Measurements from ENCODE around the gene PRAMEF4.
"Not testable (repeated sequence)": the region's sequence is repeated elsewhere in the genome, so short reads cannot be mapped to it uniquely, and the experiment has no call there.

PRAMEF4 gene

DNA sequence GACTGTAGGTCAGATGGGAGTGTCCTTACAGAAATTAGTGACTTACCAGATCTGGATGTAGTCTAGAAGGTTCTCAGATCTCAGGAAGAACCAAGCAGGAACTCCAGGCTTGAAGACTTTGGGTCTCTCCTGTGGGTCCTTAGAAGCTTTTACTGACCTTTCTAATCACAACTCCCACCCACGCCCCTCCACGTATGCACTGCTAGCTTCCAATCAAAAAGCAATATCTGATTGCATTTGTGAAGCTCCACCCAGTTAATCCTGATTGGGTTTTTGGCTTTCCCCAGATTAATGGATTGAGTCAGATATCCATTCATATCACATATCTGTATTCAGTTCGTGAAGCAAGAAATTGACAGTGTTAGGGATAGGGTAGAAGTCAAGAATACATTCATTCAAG, at the start of gene PRAMEF4:
TSS of gene PRAMEF4 (minus strand) at position 101 of the 400 bp plus-strand sequence. CDS start 2,807 bp downstream, outside the sequence.
- DNase-seq = not testable (repeated sequence)

- DNase-seq = not testable (repeated sequence)
Measured at GRCh38 chr1:12924368-12924767, 38.4 kb upstream of the PRAMEF4 start.

GRCh38 chr1:12921749-12922148, 35.7 kb upstream of the PRAMEF4 start:
- DNase-seq = not testable (repeated sequence)

DNA sequence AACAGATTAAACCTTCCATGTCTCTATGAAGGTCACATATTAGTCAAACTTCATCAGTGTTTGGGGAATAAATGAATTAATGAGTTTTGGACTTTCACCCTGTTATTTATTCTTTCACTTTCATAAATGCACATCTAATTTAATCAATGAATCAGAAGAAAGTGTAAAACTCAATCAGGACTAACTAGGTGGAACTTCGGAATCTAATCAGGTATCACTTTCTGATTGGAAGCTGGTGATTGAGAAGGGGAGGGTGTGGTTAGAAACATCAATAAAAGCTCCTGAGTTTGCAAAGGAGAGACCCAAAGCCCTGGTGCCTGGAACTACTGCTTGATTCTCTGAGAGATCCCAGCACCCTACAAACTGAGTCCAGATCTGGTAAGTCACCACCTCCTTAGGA, 30.3 kb upstream of the PRAMEF4 start, which contains the start of gene PRAMEF7:
TSS of gene PRAMEF7 (plus strand) at position 301 of the 400 bp plus-strand sequence. CDS start 1,083 bp downstream, outside the sequence.
- not testable (repeated sequence) for DNase-seq

GRCh38 chr1:12903793-12904572, 18.0 kb upstream of the PRAMEF4 start:
- not testable (repeated sequence) for DNase-seq

- not testable (repeated sequence) for DNase-seq
Measured at GRCh38 chr1:12899186-12899585, 13.2 kb upstream of the PRAMEF4 start.

- DNase-seq = not testable (repeated sequence)
Measured at GRCh38 chr1:12898170-12898569, 12.2 kb upstream of the PRAMEF4 start, which contains the start of gene PRAMEF10. TSS of gene PRAMEF10 (minus strand) at chr1:12898270. CDS start at chr1:12895847, 2,423 bp downstream.

- DNase-seq = not testable (repeated sequence)
Measured at GRCh38 chr1:12878453-12878852, 7.5 kb downstream of the PRAMEF4 start.

- not testable (repeated sequence) for DNase-seq
Measured at GRCh38 chr1:12863131-12863880, 22.7 kb downstream of the PRAMEF4 start.

DNA sequence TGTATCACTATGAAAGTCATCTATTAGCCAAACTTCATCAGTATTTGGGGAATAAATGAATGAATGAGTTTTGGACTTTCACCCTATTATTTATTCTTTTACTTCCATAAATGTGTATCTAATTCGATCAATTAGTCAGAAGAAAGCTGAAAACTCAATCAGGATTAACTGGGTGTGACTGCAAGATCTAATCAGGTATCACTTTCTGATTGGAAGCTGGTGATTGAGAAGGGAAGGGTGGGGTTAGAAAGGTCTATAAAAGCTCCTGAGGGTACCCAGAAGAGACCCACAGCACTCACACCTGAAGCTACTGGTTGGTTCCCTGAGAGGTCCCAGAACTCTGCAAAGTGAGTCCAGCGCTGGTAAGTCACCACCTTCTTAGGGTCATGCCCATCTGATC, 29.2 kb downstream of the PRAMEF4 start, which contains the start of gene PRAMEF2:
TSS of gene PRAMEF2 (plus strand) at position 301 of the 400 bp plus-strand sequence. CDS start 1,924 bp downstream, outside the sequence.
- not testable (repeated sequence) for DNase-seq

- DNase-seq = no peak
Measured at GRCh38 chr1:12851779-12852178, 34.2 kb downstream of the PRAMEF4 start.

GRCh38 chr1:12848620-12849019, 37.4 kb downstream of the PRAMEF4 start, which contains the start of gene HNRNPCL1:
TSS of gene HNRNPCL1 (minus strand) at chr1:12848720. CDS start at chr1:12848289, 431 bp downstream.
- DNase-seq = not testable (repeated sequence)

DNA sequence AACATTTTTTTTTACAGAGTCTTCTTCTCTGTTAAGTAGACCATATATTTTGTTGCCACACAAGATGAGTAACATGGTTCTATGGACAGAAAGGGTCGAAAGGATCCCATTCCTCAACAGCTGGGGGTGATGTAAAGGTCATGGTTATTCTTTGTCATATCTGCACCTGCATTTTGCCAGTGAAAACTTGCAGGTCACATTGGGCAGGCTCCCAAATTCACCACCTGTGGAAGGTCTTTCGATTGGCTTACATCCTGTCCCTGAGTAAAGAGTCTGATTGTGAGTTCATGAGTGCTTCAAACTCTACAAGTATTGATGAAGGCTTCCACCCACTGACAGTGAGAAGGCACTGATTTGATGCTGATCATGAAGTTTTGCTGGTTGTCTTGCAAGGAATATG, 52.8 kb downstream of the PRAMEF4 start:
- not testable (repeated sequence) for DNase-seq

- not testable (repeated sequence) for DNase-seq
Measured at GRCh38 chr1:12831310-12831709, 54.7 kb downstream of the PRAMEF4 start, which contains the start of gene PRAMEF11. TSS of gene PRAMEF11 (minus strand) at chr1:12831410. CDS start at chr1:12828789, 2,621 bp downstream.

Measured in COR-L47 (cell line).